ENCODE measurements around the gene IL12RB1. TPM values are rescaled to one million over a fixed set of nuclear protein-coding genes. Genes with fewer than 3 reads are reported as not detected.

IL12RB1 gene
- total and polyA plus RNA-seq, 2 of the 13 experiments (the other 11 are each of a cell fraction or from before 2014, with no cell fraction given), result 0.03 to 0.04 TPM

DNA sequence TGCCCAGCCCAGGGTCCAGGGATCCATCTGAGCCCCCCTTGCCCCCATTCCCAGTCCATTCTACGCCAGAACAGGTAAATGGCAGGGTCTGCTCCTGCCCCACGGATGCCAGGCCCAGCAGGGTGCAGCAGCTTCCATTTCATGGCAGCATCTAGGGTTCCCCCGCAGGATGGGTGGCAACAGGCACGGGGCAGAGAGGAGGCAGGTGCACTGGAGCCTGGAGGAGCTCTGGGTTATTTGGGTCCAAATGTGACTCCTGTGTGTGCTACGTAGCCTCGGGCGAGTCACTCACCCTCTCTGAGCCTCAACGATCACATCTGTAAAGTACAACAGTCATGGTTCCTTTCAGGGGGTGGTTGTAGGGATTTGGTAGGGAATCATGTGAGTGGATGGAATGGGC is 27.4 kb downstream of the IL12RB1 start:
- in situ Hi-C loops (cut with HindIII; ENCODE audit: extremely low pct_ligation_motif_present, low pct_unique_long_range_greater_than_20kb), result loop anchor here (5.0 to 25.0 kb wide), 2 partner anchors 52 to 122 kb away; partner anchors contain the start of genes ARRDC2 and CCDC124
- H2AFZ ChIP-seq (ENCODE audit: low read length), result no peak overlapping the region
- no peak for FAIRE-seq

GRCh38 chr19:18058208-18059009 is 28.3 kb downstream of the IL12RB1 start:
- peak overlapping the region in 1 of 3 experiments; percentile 60; a peak in 2 of 6 replicates for H3K4me3 ChIP-seq (replicated peaks in 1 of 3; ENCODE audit: insufficient read depth in 1 of 3, low read depth in 2 of 3, low read length in 3 of 3)
- H3K36me3 ChIP-seq (replicated peaks in 1 of 2; ENCODE audit: control insufficient read depth in 1 of 2, insufficient read depth in 2 of 2, low read length in 2 of 2), result no peaks in the 10 kb centered on the region
- 23% methylated on average over 23 of the region's 34 CpGs for WGBS (ENCODE audit: low lambda C conversion rate)
- H3K27me3 ChIP-seq (ENCODE audit: control insufficient read depth in 1 of 2, insufficient read depth in 2 of 2, low read length in 2 of 2), result peaks cover 0 to 6% of the 10 kb centered on the region in 2 experiments; a peak in 2 of 5 replicates
- H2AFZ ChIP-seq (ENCODE audit: low read length), result no peak overlapping the region
- intact Hi-C loops (cut with micrococcal nuclease; ENCODE audit: unreplicated experiment) (loop anchor here (1.0 kb wide), 1 partner anchor 51 kb away; no protein-coding TSS in a partner anchor), in situ Hi-C loops (cut with HindIII; ENCODE audit: extremely low pct_ligation_motif_present, low pct_unique_long_range_greater_than_20kb) (loop anchor here (5.0 to 25.0 kb wide), 2 partner anchors 51 to 121 kb away; partner anchors contain the start of genes ARRDC2 and CCDC124)
- no peaks in the 10 kb centered on the region for H4K20me1 ChIP-seq (ENCODE audit: insufficient read depth, low read length)
- FAIRE-seq (no peak), ATAC-seq (peak; percentile 85), DNase-seq (ENCODE audit: low spot score) (peak; percentile 47)
- H3K4me1 ChIP-seq (ENCODE audit: insufficient read depth, low read length), result peaks cover 17% of the 10 kb centered on the region
- no peak overlapping the region for H3K27ac ChIP-seq (ENCODE audit: extremely low read length, insufficient read depth, low read length)
- ChIA-PET POLR2A (no interaction called here), CTCF (ENCODE audit: low intra/inter-chr PET ratio, low total read pairs) (interaction anchor here (0.8 to 3.4 kb wide), 5 partner anchors 49 to 120 kb away, joined by 3 to 85 read pairs (median 4); partner anchors contain the start of gene ARRDC2)
- H3K79me2 ChIP-seq (ENCODE audit: insufficient read depth, low read length), result no peaks in the 10 kb centered on the region
- peak overlapping the region; percentile 63 for H3K4me2 ChIP-seq (ENCODE audit: low read depth, low read length)
- H3K9me3 ChIP-seq (ENCODE audit: low read length), result no peaks in the 10 kb centered on the region
- 0 out of 2 replicates have a peak overlapping the region, but pooled peaks have one; percentile 5 for H3K9ac ChIP-seq (ENCODE audit: insufficient read depth, low read depth, low read length)
- BruUV-seq (replicated peaks), result no TSS peak
- TF ChIP-seq, protein P1, sequence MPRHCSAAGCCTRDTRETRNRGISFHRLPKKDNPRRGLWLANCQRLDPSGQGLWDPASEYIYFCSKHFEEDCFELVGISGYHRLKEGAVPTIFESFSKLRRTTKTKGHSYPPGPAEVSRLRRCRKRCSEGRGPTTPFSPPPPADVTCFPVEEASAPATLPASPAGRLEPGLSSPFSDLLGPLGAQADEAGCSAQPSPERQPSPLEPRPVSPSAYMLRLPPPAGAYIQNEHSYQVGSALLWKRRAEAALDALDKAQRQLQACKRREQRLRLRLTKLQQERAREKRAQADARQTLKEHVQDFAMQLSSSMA (CRISPR knock-in tag; IDR thresholded peaks at IDR 0.05), result no peak
- peak; percentile 95 for TF ChIP-seq RAD21 (CRISPR knock-in tag; IDR thresholded peaks at IDR 0.05)
- TF ChIP-seq, protein P2, sequence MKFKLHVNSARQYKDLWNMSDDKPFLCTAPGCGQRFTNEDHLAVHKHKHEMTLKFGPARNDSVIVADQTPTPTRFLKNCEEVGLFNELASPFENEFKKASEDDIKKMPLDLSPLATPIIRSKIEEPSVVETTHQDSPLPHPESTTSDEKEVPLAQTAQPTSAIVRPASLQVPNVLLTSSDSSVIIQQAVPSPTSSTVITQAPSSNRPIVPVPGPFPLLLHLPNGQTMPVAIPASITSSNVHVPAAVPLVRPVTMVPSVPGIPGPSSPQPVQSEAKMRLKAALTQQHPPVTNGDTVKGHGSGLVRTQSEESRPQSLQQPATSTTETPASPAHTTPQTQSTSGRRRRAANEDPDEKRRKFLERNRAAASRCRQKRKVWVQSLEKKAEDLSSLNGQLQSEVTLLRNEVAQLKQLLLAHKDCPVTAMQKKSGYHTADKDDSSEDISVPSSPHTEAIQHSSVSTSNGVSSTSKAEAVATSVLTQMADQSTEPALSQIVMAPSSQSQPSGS (CRISPR knock-in tag; IDR thresholded peaks at IDR 0.05), result 0 out of 2 replicates have a peak, but pooled peaks have one; percentile 35
- TF ChIP-seq GABPB1 (CRISPR knock-in tag; IDR thresholded peaks at IDR 0.05), result peak; percentile 66
- TF ChIP-seq GABPA (IDR thresholded peaks at IDR 0.05; ENCODE audit: low read depth, low read length), result no peak
- 0 out of 2 replicates have a peak, but pooled peaks have one; percentile 31 for TF ChIP-seq GABPA (CRISPR knock-in tag; IDR thresholded peaks at IDR 0.05; ENCODE audit: low read depth)
- peak; percentile 89; the same call in 1 of the 2 replicates for TF ChIP-seq KDM3A (CRISPR knock-in tag; IDR thresholded peaks at IDR 0.05; ENCODE audit: low read depth)
- TF ChIP-seq ZNF362 (CRISPR knock-in tag; IDR thresholded peaks at IDR 0.05; ENCODE audit: borderline replicate concordance), result peak; percentile 53; the same call in 1 of the 2 replicates
- 0 out of 2 replicates have a peak, but pooled peaks have one; percentile 37 for TF ChIP-seq TRAFD1 (CRISPR knock-in tag; IDR thresholded peaks at IDR 0.05; ENCODE audit: borderline replicate concordance)

More for the DNA sequence above, 27.4 kb downstream of the IL12RB1 start:
- BruUV-seq (replicated peaks), result no TSS peak
- H3K9me3 ChIP-seq (ENCODE audit: low read length), result no peaks in the 10 kb centered on the region
- WGBS (ENCODE audit: low lambda C conversion rate), result 70% methylated on average over 2 of the region's 8 CpGs
- H3K79me2 ChIP-seq (ENCODE audit: insufficient read depth, low read length), result no peaks in the 10 kb centered on the region
- no peak overlapping the region for H3K9ac ChIP-seq (ENCODE audit: insufficient read depth, low read depth, low read length)
- POLR2A ChIA-PET, result no interaction called here
- peaks cover 0 to 3% of the 10 kb centered on the region in 2 experiments; a peak in 2 of 5 replicates for H3K27me3 ChIP-seq (ENCODE audit: control insufficient read depth in 1 of 2, insufficient read depth in 2 of 2, low read length in 2 of 2)
- no peak overlapping the region for H3K4me3 ChIP-seq (replicated peaks in 1 of 3; ENCODE audit: insufficient read depth in 1 of 3, low read depth in 2 of 3, low read length in 3 of 3)
- peaks cover 17% of the 10 kb centered on the region for H3K4me1 ChIP-seq (ENCODE audit: insufficient read depth, low read length)
- intact Hi-C loops (cut with micrococcal nuclease; ENCODE audit: unreplicated experiment), result no loop called here
- no peaks in the 10 kb centered on the region for H3K36me3 ChIP-seq (replicated peaks in 1 of 2; ENCODE audit: control insufficient read depth in 1 of 2, insufficient read depth in 2 of 2, low read length in 2 of 2)
- no peaks in the 10 kb centered on the region for H4K20me1 ChIP-seq (ENCODE audit: insufficient read depth, low read length)
- TF ChIP-seq ARID2 (CRISPR knock-in tag; IDR thresholded peaks at IDR 0.05; ENCODE audit: borderline replicate concordance), result no peak
- TF ChIP-seq ZNF768 (CRISPR knock-in tag; IDR thresholded peaks at IDR 0.05), result peak; percentile 46; the same call in 1 of the 2 replicates
- H3K4me2 ChIP-seq (ENCODE audit: low read depth, low read length), result no peak overlapping the region
- H3K27ac ChIP-seq (ENCODE audit: extremely low read length, insufficient read depth, low read length), result no peak overlapping the region
- no peak for ATAC-seq
- no peak for DNase-seq (ENCODE audit: low spot score)
- CTCF ChIA-PET (ENCODE audit: low intra/inter-chr PET ratio, low total read pairs), result interaction anchor here (0.8 to 3.4 kb wide), 3 partner anchors 50 to 121 kb away, joined by 3 to 85 read pairs (median 5); partner anchors contain the start of gene ARRDC2
